MM.1S (cell line): ENCODE data around the gene TRUB2.

Experiments used
- DNase-seq: peaks from one replicate; pipeline ENCODE4 v3.0.0-alpha.2; 2015
- H2AFZ ChIP-seq: fragments of 300-600 bp; sonication (generic); 2 replicates; pipeline ENCODE4 v1.6.0; 2016; ENCODE audit warnings: antibody characterized with exemption, low read length
- H3F3A ChIP-seq: fragments of 300-600 bp; sonication (generic); 2 replicates; pipeline ENCODE4 v1.6.1; 2016; ENCODE audit warnings: mild to moderate bottlenecking, antibody characterized with exemption, low read length, moderate library complexity, mixed read lengths; ENCODE audit not compliant: insufficient read depth
- H3K27ac ChIP-seq: fragments of 300-600 bp; sonication (generic); 2 replicates; pipeline ENCODE4 v1.5.1; 2016; ENCODE audit warnings: mild to moderate bottlenecking, low read length
- H3K27me3 ChIP-seq: fragments of 300-600 bp; sonication (generic); replicated peaks from 2 replicates; pipeline ENCODE4 v1.6.0; 2016; ENCODE audit warnings: low read length; ENCODE audit not compliant: insufficient read depth
- H3K36me3 ChIP-seq: fragments of 300-600 bp; sonication (generic); replicated peaks from 2 replicates; pipeline ENCODE4 v1.6.1; 2016; ENCODE audit warnings: mild to moderate bottlenecking, low read length, mixed read lengths; ENCODE audit not compliant: insufficient read depth
- H3K4me1 ChIP-seq: fragments of 300-600 bp; sonication (generic); 2 replicates; pipeline ENCODE4 v1.6.1; 2016; ENCODE audit warnings: low read length, mixed read lengths
- H3K4me2 ChIP-seq: fragments of 300-600 bp; sonication (generic); 2 replicates; pipeline ENCODE4 v1.6.0; 2016; ENCODE audit warnings: low read depth, low read length
- H3K4me3 ChIP-seq: fragments of 300-600 bp; sonication (generic); 2 replicates; pipeline ENCODE4 v1.5.1; 2016; ENCODE audit warnings: low read length, mixed read lengths
- H3K79me2 ChIP-seq: fragments of 300-600 bp; sonication (generic); 2 replicates; pipeline ENCODE4 v1.6.1; 2016; ENCODE audit warnings: mixed run types, low read length, mixed read lengths
- H3K9ac ChIP-seq: fragments of 300-600 bp; sonication (generic); 2 replicates; pipeline ENCODE4 v1.6.1; 2016; ENCODE audit warnings: low read length, mixed read lengths
- H3K9me2 ChIP-seq: fragments of 300-600 bp; sonication (generic); replicated peaks from 2 replicates; pipeline ENCODE4 v1.6.1; 2016; ENCODE audit warnings: mild to moderate bottlenecking, low read length, mixed read lengths; ENCODE audit not compliant: insufficient read depth
- H3K9me3 ChIP-seq: fragments of 300-600 bp; sonication (generic); replicated peaks from 2 replicates; pipeline ENCODE4 v1.6.1; 2016; ENCODE audit warnings: mild to moderate bottlenecking, low read length, mixed read lengths; ENCODE audit not compliant: insufficient read depth
- H4K20me1 ChIP-seq: fragments of 300-600 bp; sonication (generic); 2 replicates; pipeline ENCODE4 v1.6.1; 2016; ENCODE audit warnings: mild to moderate bottlenecking, low read length, moderate library complexity, mixed read lengths; ENCODE audit not compliant: insufficient read depth
- EZH2 ChIP-seq: fragments of 300-600 bp; sonication (generic); optimal IDR thresholded peaks from 2 replicates; pipeline ENCODE3; 2017; ENCODE audit warnings: low read depth, mild to moderate bottlenecking, antibody characterized with exemption, low read length, mixed read lengths
- EZH2phosphoT487 ChIP-seq: fragments of 300-600 bp; sonication (generic); IDR thresholded peaks from 2 replicates; pipeline ENCODE4 v1.6.1; 2018; ENCODE audit warnings: antibody characterized with exemption, low read length
- TF ChIP-seq, protein P1 (sequence below): fragments of 300-600 bp; sonication (generic); IDR thresholded peaks from 2 replicates; pipeline ENCODE4 v1.5.1; 2016; ENCODE audit warnings: antibody characterized with exemption, low read length, mixed read lengths

TRUB2 gene

DNA sequence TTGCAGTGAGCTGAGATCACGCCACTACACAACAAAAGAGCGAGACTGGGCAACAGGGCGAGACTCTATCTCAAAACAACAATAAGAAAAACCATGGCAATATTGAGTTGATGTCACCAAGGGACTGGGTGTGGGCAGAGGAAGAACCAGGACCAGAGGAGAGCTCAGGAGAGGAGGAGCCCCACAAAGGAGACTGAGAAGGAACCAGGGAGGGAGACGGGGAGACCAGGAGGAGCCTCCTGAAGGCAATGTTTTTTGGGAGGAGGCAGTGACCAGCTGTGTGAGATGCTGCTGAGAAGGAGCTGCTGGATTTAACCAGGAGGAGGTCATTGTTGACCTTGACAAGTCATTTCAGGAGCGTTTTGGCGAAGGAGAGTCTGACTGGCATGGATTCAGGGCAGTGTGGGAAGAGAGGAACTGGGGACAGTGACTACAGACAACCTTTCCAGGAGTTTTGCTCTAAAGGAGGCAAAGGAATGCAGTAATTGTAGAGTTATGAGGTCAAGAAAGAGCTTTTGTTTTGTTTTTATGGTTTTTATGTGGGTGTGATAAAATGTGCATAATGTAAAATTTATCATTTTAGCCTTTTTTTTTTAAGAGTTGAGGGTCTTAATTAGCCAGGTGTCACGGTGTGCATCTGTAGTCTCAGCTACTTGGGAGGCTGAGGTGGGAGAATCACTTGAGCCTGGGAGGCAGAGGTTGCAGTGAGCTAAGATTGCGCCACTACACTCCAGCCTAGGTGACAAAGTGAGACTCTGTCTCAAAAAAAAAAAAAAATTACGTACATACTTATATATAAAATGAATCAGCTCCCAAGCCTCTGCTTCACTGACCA is 17.9 kb downstream of the TRUB2 start:
- no peak for TF ChIP-seq EZH2
- TF ChIP-seq, protein P1, sequence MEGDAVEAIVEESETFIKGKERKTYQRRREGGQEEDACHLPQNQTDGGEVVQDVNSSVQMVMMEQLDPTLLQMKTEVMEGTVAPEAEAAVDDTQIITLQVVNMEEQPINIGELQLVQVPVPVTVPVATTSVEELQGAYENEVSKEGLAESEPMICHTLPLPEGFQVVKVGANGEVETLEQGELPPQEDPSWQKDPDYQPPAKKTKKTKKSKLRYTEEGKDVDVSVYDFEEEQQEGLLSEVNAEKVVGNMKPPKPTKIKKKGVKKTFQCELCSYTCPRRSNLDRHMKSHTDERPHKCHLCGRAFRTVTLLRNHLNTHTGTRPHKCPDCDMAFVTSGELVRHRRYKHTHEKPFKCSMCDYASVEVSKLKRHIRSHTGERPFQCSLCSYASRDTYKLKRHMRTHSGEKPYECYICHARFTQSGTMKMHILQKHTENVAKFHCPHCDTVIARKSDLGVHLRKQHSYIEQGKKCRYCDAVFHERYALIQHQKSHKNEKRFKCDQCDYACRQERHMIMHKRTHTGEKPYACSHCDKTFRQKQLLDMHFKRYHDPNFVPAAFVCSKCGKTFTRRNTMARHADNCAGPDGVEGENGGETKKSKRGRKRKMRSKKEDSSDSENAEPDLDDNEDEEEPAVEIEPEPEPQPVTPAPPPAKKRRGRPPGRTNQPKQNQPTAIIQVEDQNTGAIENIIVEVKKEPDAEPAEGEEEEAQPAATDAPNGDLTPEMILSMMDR: no peak
- no peak for TF ChIP-seq EZH2phosphoT487
- no peaks in the 10 kb centered on the region for H3K79me2 ChIP-seq
- H3K27me3 ChIP-seq: no peaks in the 10 kb centered on the region
- no peak overlapping the region for H3K9ac ChIP-seq
- no peaks in the 10 kb centered on the region for H3K9me2 ChIP-seq
- no peaks in the 10 kb centered on the region for H4K20me1 ChIP-seq
- no peaks in the 10 kb centered on the region for H3F3A ChIP-seq
- no peak overlapping the region for H2AFZ ChIP-seq
- no peak overlapping the region for H3K4me3 ChIP-seq
- no peak overlapping the region for H3K27ac ChIP-seq
- no peak overlapping the region for H3K4me2 ChIP-seq
- DNase-seq: no peak
- no peaks in the 10 kb centered on the region for H3K9me3 ChIP-seq
- no peaks in the 10 kb centered on the region for H3K4me1 ChIP-seq
- no peaks in the 10 kb centered on the region for H3K36me3 ChIP-seq

DNA sequence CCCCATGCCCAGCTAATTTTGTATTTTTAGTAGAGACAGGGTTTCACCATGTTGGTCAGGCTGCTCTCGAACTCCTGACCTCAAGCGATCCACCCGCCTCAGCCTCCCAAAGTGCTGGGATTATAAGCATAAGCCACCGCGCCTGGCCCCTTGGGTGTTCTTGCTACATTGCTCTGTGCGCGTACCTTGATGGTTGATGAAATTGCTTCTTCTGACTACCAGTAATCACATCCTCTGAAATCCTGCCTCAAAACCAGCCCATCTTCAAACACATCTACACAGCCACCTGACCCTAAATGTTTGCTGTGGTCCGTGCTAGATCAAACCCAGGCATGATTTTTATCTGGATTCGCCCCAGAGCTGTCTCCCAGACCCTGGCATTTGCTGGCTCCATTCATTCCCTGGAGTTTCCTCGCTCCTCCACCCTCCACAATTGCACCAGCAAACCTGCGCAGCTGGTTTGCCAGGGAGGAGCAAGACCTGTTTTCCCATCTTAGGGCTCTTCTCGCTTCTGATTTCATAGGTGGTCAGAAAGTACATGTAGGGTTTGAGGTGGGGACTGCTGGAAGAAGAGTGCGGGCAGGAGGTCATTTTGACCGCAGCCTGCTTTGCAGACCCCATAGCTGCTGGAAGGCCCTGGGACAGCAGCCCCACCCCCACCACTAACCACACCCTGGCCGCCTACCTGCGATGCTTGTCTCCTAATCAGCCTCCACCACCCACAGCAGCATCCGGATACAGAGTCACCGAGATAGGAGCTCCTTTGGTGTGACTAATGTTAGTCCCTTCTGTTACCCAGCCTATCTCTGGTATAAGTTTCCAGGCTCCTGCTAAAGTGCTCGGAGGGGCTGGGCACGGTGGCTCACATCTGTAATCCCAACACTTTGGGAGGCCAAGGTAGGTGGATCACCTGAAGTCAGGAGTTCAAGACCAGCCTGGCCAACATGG is 23.4 kb downstream of the TRUB2 start:
- no peak overlapping the region for H3K4me3 ChIP-seq
- TF ChIP-seq EZH2 (no peak), EZH2phosphoT487 (no peak)
- TF ChIP-seq, protein P1: no peak
- no peak for DNase-seq
- H4K20me1 ChIP-seq: no peaks in the 10 kb centered on the region
- no peaks in the 10 kb centered on the region for H3K79me2 ChIP-seq
- H3K4me2 ChIP-seq: no peak overlapping the region
- no peaks in the 10 kb centered on the region for H3K9me2 ChIP-seq
- H3F3A ChIP-seq: no peaks in the 10 kb centered on the region
- no peaks in the 10 kb centered on the region for H3K9me3 ChIP-seq
- no peak overlapping the region for H3K27ac ChIP-seq
- H3K36me3 ChIP-seq: no peaks in the 10 kb centered on the region
- H2AFZ ChIP-seq: no peak overlapping the region
- no peak overlapping the region for H3K9ac ChIP-seq
- H3K27me3 ChIP-seq: no peaks in the 10 kb centered on the region
- 0 out of 2 replicates have a peak, but pooled peaks cover 6% of the 10 kb centered on the region for H3K4me1 ChIP-seq

DNA sequence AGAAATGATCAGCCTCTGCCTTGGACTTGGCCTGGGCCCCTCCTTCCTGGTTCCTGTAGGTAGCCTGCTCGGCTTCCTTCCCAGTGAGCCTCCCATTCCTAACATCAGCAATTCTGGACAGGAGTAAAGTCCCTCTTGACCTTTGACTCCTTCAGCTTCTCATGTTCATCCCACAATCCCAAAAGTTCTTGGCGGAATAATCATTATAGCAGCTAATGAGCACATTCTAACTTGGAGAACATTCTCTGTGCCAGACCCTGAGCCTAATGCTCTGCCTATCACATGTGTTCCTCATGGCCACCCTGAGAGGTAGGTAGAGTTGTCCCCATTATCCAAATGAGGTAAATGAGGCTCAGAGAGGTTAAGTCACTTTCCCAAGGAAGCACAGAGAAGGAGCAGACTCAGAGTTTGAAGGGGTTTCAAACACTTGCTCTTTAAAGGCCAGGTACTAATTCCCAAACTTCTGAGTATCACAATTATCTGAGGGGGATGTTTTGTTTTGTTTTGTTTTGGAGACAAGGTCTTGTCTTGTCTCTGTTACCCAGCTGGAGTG is 24.9 kb downstream of the TRUB2 start:
- no peak overlapping the region for H3K27ac ChIP-seq
- no peak overlapping the region for H3K9ac ChIP-seq
- H3F3A ChIP-seq: no peaks in the 10 kb centered on the region
- no peaks in the 10 kb centered on the region for H4K20me1 ChIP-seq
- no peaks in the 10 kb centered on the region for H3K9me3 ChIP-seq
- no peaks in the 10 kb centered on the region for H3K36me3 ChIP-seq
- no peaks in the 10 kb centered on the region for H3K27me3 ChIP-seq
- H2AFZ ChIP-seq: no peak overlapping the region
- 0 out of 2 replicates have a peak, but pooled peaks cover 6% of the 10 kb centered on the region for H3K4me1 ChIP-seq
- DNase-seq: no peak
- no peaks in the 10 kb centered on the region for H3K79me2 ChIP-seq
- TF ChIP-seq EZH2phosphoT487: no peak
- no peak for TF ChIP-seq EZH2
- H3K9me2 ChIP-seq: no peaks in the 10 kb centered on the region
- no peak overlapping the region for H3K4me3 ChIP-seq
- H3K4me2 ChIP-seq: no peak overlapping the region
